HepG2 (cell line): Measurements from ENCODE around the gene NDN. TPM values are rescaled to one million over a fixed set of nuclear protein-coding genes. Genes with fewer than 3 reads are reported as not detected.

Source experiments
- ATAC-seq: fragments of 200-7000 bp; cut with Tn5 transposase; 3 replicates; pipeline ENCODE4 v1.9.1; 2020; ENCODE audit warnings: mild to moderate bottlenecking, moderate library complexity
- BruUV-seq: library from RNA; stranded (reverse); fragments of 400-500 nt; replicated peaks from 2 replicates; lab custom pipeline; 2021; lab: Mats Ljungman, UMichigan
- CTCF ChIA-PET: fragments of 300-600 bp; formaldehyde crosslinking; extraction: SDS; loops from one replicate; lab custom pipeline; 2021; ENCODE audit warnings: low total read pairs, inconsistent platforms, low intra/inter-chr PET ratio; lab: Yijun Ruan, JAX
- POLR2A ChIA-PET: fragments of 350-600 bp; sonication (Branson Sonifier 250); formaldehyde crosslinking; loops from one replicate; lab custom pipeline; 2020; ENCODE audit warnings: antibody characterized with exemption, inconsistent platforms; lab: Yijun Ruan, JAX
- DNase-seq: peaks from one replicate; pipeline ENCODE4 v3.0.0-alpha.2; 2015; ENCODE audit warnings: low spot score
- FAIRE-seq: peaks from 3 replicates; lab custom pipeline; 2011; peaks lifted over from hg19 to GRCh38; lab: Jason Lieb, UNC
- H2AFZ ChIP-seq: one replicate; pipeline ENCODE4 v1.6.1; 2011; ENCODE audit warnings: low read length, inconsistent platforms
- H3K27ac ChIP-seq: fragments of 300-600 bp; 3 replicates; pipeline ENCODE4 v1.8.0; 2011; ENCODE audit warnings: mixed run types, mild to moderate bottlenecking, mixed read lengths, low read length, inconsistent platforms; ENCODE audit not compliant: insufficient read depth; ENCODE audit errors: extremely low read length
- H3K27me3 ChIP-seq, 2 experiments: fragments of 200-600 bp in 1 of 2; 2 replicates in 1 of 2; 3 replicates in 1 of 2; pipeline versions ENCODE4 v1.6.0 to v1.8.0; 2011; ENCODE audit warnings: low read length in 2 of 2, mild to moderate bottlenecking in 2 of 2, moderate library complexity in 2 of 2, inconsistent platforms in 1 of 2; ENCODE audit not compliant: insufficient read depth in 2 of 2, control insufficient read depth in 1 of 2
- H3K36me3 ChIP-seq, 2 experiments: fragments of 200-600 bp in 1 of 2; replicated peaks in 1 of 2; 2 replicates in 1 of 2; 3 replicates in 1 of 2; pipeline versions ENCODE4 v1.5.1 to v1.8.0; 2011; ENCODE audit warnings: low read length in 2 of 2, inconsistent platforms in 1 of 2; ENCODE audit not compliant: insufficient read depth in 2 of 2, control insufficient read depth in 1 of 2
- H3K4me1 ChIP-seq: 2 replicates; pipeline ENCODE4 v1.5.1; 2012; ENCODE audit warnings: low read length, inconsistent platforms; ENCODE audit not compliant: insufficient read depth
- H3K4me2 ChIP-seq: 2 replicates; pipeline ENCODE4 v1.6.0; 2011; ENCODE audit warnings: low read depth, low read length, inconsistent platforms
- H3K4me3 ChIP-seq, 3 experiments: fragments of 200-600 bp in 1 of 3; sonication (generic), shearing (Covaris generic) in 1 of 3; replicated peaks in 1 of 3; 2 replicates each; pipeline ENCODE4 v1.5.1; 2011 to 2016; ENCODE audit warnings: low read length in 3 of 3, inconsistent platforms in 2 of 3, low read depth in 2 of 3, mild to moderate bottlenecking in 2 of 3, control low read depth in 1 of 3, mixed read lengths in 1 of 3; ENCODE audit not compliant: insufficient read depth in 1 of 3
- H3K79me2 ChIP-seq: one replicate; pipeline ENCODE4 v1.6.1; 2011; ENCODE audit warnings: low read length, inconsistent platforms; ENCODE audit not compliant: insufficient read depth
- H3K9ac ChIP-seq: 2 replicates; pipeline ENCODE4 v1.6.0; 2011; ENCODE audit warnings: mild to moderate bottlenecking, low read depth, low read length, inconsistent platforms; ENCODE audit not compliant: insufficient read depth
- H3K9me3 ChIP-seq: 2 replicates; pipeline ENCODE4 v1.5.1; 2012; ENCODE audit warnings: mild to moderate bottlenecking, low read length
- H4K20me1 ChIP-seq: 2 replicates; pipeline ENCODE4 v1.6.0; 2011; ENCODE audit warnings: inconsistent platforms, mild to moderate bottlenecking, low read length, moderate library complexity; ENCODE audit not compliant: insufficient read depth
- DR1 ChIP-seq: sonication (generic); formaldehyde crosslinking; IDR thresholded peaks from 2 replicates; pipeline ENCODE4 v1.8.0; 2021; ENCODE audit warnings: mild to moderate bottlenecking, missing genetic modification reagents, inconsistent platforms
- XRCC5 ChIP-seq: fragments of 200-400 bp; formaldehyde crosslinking; optimal IDR thresholded peaks from 2 replicates; pipeline ENCODE3; 2017; ENCODE audit warnings: mild to moderate bottlenecking, low read length
- ZMAT3 ChIP-seq: sonication (generic); formaldehyde crosslinking; conservative IDR thresholded peaks from 2 replicates; pipeline ENCODE4 v1.7.0; 2021; ENCODE audit warnings: missing genetic modification reagents
- ZNF143 ChIP-seq: sonication (generic); formaldehyde crosslinking; IDR thresholded peaks from 2 replicates; pipeline ENCODE4 v1.4.0; 2020; ENCODE audit warnings: missing genetic modification reagents
- ZNF563 ChIP-seq: sonication (generic); formaldehyde crosslinking; IDR thresholded peaks from 2 replicates; pipeline ENCODE4 v1.8.0; 2022; ENCODE audit warnings: mild to moderate bottlenecking, moderate library complexity, missing genetic modification reagents
- ZNF605 ChIP-seq: sonication (generic); formaldehyde crosslinking; IDR thresholded peaks from 2 replicates; pipeline ENCODE4 v1.8.0; 2022; ENCODE audit warnings: mild to moderate bottlenecking, missing genetic modification reagents
- ZNF790 ChIP-seq: sonication (generic); formaldehyde crosslinking; IDR thresholded peaks from 2 replicates; pipeline ENCODE4 v1.8.0; 2022; ENCODE audit warnings: missing genetic modification reagents, mild to moderate bottlenecking, borderline replicate concordance
- WGBS: methylation state at CpG from one replicate; pipeline ENCODE4 v1.1.6; 2017; ENCODE audit warnings: low lambda C conversion rate; 5-methylcytosine and 5-hydroxymethylcytosine counted together
- in situ Hi-C: cut with HindIII; loops from 2 replicates; pipeline ENCODE4 v1.10.0; 2017; ENCODE audit warnings: low pct_unique_long_range_greater_than_20kb; ENCODE audit not compliant: extremely low pct_ligation_motif_present
- intact Hi-C: fragments of 100-400 bp; cut with micrococcal nuclease; formaldehyde crosslinking; loops from one replicate; pipeline ENCODE4 v1.10.0; 2022; ENCODE audit not compliant: unreplicated experiment
- polyA plus RNA-seq, 8 experiments: library from polyadenylated mRNA; depleted of rRNA in 3 of 8; stranded (reverse) in 7 of 8; unstranded in 1 of 8; fragments of >200 nt; fragmentation: Illumina TruSeq in 4 of 8; extraction: Trizol in 4 of 8; gene quantifications; 2 replicates each; pipeline versions ENCODE4 v1.2.1 to v1.2.3, GENCODE V29; 2011 to 2016; ENCODE audit warnings: low read depth in 4 of 8, missing spikeins in 1 of 8, mixed read lengths in 1 of 8; ENCODE audit not compliant: insufficient read depth in 1 of 8
- total RNA-seq, 5 experiments: library from RNA; depleted of rRNA; stranded (reverse); fragments of >200 nt; fragmentation: Illumina TruSeq; extraction: Trizol; gene quantifications; 2 replicates each; pipeline ENCODE4 v1.2.3, GENCODE V29; 2016; ENCODE audit warnings: low read depth in 1 of 5
- TF ChIP-seq, protein P1 (sequence below): sonication (generic); formaldehyde crosslinking; IDR thresholded peaks from 2 replicates; pipeline ENCODE4 v1.5.0; 2020; ENCODE audit warnings: missing genetic modification reagents, mild to moderate bottlenecking, borderline replicate concordance

NDN gene
- total and polyA plus RNA-seq, 2 of the 13 experiments (the other 11 are each of a cell fraction or from before 2014, with no cell fraction given) = 0.03 TPM; not detected in 1

DNA sequence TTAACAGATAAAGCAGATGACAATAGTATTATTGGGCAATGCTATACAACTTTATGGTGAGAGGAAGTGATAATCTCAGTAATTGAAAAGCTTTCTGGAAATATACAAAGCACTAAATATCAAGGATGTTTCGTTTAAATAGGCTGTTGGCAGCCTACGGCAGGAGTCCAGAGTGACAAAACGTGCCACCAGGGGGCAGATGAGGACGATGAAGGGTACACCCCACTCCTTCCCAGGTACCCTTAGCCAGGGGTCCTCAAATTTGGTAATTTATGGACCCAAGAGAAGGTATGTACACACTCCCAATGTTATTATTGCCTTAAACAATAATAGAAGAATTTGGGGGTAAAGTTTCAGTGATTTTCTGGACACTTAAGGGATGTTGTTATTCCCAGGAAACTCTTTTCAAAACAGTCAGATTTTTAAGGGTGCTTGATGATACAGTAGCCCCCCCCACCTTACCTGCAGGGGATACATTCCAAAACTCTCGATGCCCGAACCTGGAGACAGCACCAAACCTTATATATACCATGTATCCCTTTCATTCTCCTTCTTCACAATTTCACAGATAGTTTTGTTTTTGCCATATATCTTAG lies 38.1 kb downstream of the NDN start (continued):
- TF ChIP-seq ZNF563 = no peak

DNA sequence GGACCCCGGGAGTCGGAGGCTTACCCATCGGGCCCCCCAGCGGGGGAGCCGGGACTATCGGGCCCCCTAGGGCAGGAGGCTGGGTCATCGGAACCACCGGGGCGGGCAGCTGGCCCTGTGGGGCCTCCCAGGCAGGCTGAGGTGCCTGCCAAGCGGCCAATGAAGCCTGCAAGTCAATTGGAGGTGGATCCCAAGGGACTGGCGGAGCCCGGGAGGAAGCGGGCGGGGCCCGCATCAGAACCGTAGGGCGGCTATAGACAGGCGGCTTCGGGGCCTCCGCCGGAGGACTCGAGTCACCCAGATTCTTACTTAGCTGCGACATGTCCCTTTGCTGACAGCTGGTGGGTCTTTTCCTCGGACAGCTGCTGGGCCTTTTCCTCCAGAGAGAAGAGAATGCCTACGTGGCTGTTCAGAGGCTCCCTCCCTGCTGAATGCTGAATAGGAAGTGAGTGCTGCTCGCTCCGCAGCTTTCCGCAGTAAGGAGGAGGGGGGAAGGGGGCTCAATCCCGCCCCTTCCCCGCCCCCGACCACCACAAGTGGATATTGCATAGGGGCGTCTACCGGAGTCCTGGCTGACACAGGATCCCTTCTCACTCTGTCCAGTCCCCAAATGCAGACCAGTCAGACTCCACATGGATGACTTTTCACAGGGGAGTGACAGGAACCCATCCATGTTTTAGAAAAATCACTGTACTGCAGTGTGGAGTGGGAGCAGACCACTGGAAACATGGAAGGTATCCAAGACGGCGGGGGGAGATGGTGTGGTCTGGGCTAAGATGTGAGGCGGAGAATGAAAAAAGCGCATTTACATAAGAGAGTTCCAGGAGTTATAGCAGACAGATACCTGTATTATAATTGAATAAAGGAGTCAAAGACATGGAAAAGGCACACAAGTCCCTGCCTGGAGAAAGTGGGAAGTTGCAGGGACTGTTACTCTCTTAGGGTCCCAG lies 39.4 kb downstream of the NDN start, which contains the start of gene MAGEL2:
Gene MAGEL2, minus strand, starts transcription at position 447 of the 950 bp plus-strand sequence. Its CDS starts 125 bp downstream, at position 322.
- ATAC-seq (no peak), FAIRE-seq (no peak), DNase-seq (no peak)
- POLR2A ChIA-PET = no interaction called here
- intact Hi-C loops = loop anchor here (2.0 to 10.0 kb wide), 2 partner anchors 113 to 1857 kb away; no protein-coding TSS in a partner anchor
- no peak for TF ChIP-seq XRCC5
- TF ChIP-seq DR1 (CRISPR knock-in tag) = no peak
- no peak for TF ChIP-seq ZMAT3
- TF ChIP-seq ZNF605 = no peak
- TF ChIP-seq ZNF143 (CRISPR knock-in tag) = no peak
- TF ChIP-seq, protein P1, sequence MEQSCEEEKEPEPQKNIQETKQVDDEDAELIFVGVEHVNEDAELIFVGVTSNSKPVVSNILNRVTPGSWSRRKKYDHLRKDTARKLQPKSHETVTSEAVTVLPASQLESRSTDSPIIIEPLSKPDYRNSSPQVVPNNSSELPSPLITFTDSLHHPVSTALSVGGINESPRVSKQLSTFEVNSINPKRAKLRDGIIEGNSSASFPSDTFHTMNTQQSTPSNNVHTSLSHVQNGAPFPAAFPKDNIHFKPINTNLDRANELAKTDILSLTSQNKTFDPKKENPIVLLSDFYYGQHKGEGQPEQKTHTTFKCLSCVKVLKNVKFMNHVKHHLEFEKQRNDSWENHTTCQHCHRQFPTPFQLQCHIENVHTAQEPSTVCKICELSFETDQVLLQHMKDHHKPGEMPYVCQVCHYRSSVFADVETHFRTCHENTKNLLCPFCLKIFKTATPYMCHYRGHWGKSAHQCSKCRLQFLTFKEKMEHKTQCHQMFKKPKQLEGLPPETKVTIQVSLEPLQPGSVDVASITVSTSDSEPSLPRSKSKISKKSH (CRISPR knock-in tag) = no peak
- no peak for TF ChIP-seq ZNF790
- BruUV-seq = no TSS peak
- H3K79me2 ChIP-seq = no peaks in the 10 kb centered on the region
- no peaks in the 10 kb centered on the region for H4K20me1 ChIP-seq
- H3K9me3 ChIP-seq = no peaks in the 10 kb centered on the region
- no peak within 1 kb of the TSS for H3K4me2 ChIP-seq
- no peak within 1 kb of the TSS for H3K27ac ChIP-seq
- no peak within 1 kb of the TSS for H3K9ac ChIP-seq
- no peaks in the 10 kb centered on the region for H3K36me3 ChIP-seq
- CTCF ChIA-PET = interaction anchor here (1.9 to 2.8 kb wide), 2 partner anchors 209 to 230 kb away, joined by 17 to 33 read pairs; no protein-coding TSS in a partner anchor
- peaks cover 2 to 18% of the 10 kb centered on the region in 2 experiments; a peak in 2 of 5 replicates for H3K27me3 ChIP-seq
- 37% methylated on average over 15 of the region's 37 CpGs for WGBS
- H3K4me3 ChIP-seq = no peak within 1 kb of the TSS
- no peak within 1 kb of the TSS for H2AFZ ChIP-seq
- no peaks in the 10 kb centered on the region for H3K4me1 ChIP-seq
- in situ Hi-C loops = loop anchor here (5.0 to 25.0 kb wide), 2 partner anchors 160 to 220 kb away; no protein-coding TSS in a partner anchor
